LNCaP clone FGC (cell line): ENCODE measurements around the gene GHITM.
"Not testable (repeated sequence)": the region's sequence is repeated elsewhere in the genome, so short reads cannot be mapped to it uniquely, and the experiment has no call there.

Source experiments
- DNase-seq: peaks from one replicate; pipeline ENCODE4 v3.0.0-alpha.2; 2011; ENCODE audit warnings: low read depth
- H3K4me3 ChIP-seq: 2 replicates; pipeline ENCODE4 v1.5.1; 2011; ENCODE audit warnings: mild to moderate bottlenecking, low read depth, low read length, control low read depth
- TF ChIP-seq, protein P1 (sequence below): IDR thresholded peaks from 2 replicates; pipeline ENCODE4 v1.5.1; 2012; ENCODE audit warnings: mild to moderate bottlenecking; ENCODE audit not compliant: control insufficient read depth, insufficient read depth; ENCODE audit errors: extremely low read depth

GHITM gene

DNA sequence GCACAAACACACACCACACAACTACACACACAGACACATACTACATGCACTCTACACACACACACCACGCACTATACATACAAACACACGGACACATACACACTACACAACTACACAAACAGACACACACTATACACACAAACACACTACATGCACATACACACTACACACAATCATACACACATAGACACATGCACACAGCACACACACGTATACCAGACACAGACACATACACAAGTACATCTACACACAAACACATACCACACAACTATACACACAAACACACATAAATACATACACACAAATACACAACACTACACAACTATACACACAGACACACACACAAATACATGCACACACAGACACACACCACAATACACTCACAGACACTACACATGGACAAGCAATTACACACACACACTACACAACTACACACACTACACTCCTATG lies 38.9 kb downstream of the GHITM start:
- TF ChIP-seq, protein P1, sequence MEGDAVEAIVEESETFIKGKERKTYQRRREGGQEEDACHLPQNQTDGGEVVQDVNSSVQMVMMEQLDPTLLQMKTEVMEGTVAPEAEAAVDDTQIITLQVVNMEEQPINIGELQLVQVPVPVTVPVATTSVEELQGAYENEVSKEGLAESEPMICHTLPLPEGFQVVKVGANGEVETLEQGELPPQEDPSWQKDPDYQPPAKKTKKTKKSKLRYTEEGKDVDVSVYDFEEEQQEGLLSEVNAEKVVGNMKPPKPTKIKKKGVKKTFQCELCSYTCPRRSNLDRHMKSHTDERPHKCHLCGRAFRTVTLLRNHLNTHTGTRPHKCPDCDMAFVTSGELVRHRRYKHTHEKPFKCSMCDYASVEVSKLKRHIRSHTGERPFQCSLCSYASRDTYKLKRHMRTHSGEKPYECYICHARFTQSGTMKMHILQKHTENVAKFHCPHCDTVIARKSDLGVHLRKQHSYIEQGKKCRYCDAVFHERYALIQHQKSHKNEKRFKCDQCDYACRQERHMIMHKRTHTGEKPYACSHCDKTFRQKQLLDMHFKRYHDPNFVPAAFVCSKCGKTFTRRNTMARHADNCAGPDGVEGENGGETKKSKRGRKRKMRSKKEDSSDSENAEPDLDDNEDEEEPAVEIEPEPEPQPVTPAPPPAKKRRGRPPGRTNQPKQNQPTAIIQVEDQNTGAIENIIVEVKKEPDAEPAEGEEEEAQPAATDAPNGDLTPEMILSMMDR: no peak
- H3K4me3 ChIP-seq: no peak overlapping the region
- no peak for DNase-seq

DNA sequence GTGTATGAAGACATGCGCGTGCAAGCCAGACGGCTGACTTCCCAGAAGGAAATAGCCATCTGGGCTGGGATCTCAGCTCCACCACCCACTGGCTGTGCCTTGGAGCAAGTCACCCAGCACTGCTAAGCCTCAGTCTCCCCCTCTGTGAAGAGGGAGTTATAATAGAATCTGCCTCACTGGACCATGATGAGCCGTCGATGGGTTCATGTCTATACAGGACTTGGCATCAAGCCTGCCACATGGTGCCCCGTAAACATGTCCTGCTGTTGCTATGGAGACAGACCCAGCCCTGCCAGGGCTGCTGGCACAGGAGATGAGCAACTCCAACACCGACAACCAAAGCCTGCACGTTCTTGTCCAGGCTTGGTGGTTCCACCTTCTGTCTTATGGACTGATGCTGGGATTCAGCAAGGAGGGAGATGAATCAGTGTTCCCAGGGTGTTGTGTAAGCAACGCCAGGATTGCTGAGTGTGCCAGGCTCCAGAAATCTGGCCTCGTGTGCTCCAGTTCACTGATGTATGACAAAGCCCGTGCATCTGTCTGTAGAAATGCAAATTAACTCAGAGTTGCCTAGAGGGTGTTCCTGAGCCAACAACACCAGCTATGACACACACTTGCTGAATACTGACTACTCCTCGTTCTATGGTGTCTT lies 39.9 kb downstream of the GHITM start:
- TF ChIP-seq, protein P1: no peak
- no peak for DNase-seq
- no peak overlapping the region for H3K4me3 ChIP-seq

DNA sequence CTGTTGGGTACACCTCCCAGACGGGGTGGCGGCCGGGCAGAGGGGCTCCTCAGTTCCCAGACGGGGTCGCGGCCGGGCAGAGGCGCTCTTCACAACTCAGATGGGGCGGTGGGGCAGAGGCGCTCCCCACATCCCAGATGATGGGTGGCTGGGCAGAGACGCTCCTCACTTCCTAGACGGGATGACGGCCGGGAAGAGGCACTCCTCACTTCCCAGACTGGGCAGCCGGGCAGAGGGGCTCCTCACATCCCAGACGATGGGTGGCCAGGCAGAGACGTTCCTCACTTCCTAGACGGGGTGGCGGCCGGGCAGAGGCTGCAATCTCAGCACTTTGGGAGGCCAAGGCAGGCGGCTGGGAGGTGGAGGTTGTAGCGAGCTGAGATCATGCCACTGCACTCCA lies 41.1 kb downstream of the GHITM start:
- not testable (repeated sequence) for DNase-seq, H3K4me3 ChIP-seq

DNA sequence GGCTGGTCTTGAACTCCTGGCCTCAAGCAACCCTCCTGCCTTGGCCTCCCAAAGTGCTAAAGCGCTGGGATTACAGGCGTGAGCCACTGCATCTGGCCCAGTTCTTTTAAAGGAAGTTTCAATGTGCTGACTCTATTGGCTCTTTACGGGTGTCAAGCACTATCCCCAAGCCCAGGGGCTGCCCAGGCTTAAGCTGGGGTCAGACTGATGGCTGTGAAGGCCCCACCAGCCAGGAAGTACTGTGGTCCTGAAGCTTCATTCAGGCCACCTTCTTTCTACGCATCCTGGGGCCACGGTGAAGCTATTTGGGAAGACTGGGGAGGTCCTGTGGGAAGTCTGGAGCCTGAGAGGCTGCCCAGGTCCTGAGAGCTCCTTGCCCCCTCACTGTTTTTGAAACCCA lies 42.3 kb downstream of the GHITM start:
- DNase-seq: no peak
- H3K4me3 ChIP-seq: no peak overlapping the region
- TF ChIP-seq, protein P1: no peak

DNA sequence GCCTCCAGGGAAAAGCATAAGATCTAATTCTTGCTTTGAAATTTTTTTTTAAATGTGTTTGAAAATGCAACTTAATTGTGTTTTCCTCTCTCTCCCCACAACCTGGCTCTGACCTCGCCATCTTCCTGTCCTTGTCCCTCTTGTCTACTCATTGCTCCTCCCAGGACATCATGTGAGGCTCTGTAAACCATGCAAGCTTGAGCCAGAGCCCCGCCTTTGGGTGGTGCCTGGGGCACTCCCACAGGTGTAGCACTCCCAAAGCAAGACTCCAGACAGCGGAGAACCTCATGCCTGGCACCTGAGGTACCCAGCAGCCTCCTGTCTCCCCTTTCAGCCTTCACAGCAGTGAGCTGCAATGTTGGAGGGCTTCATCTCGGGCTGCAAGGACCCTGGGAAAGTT lies 45.2 kb downstream of the GHITM start:
- TF ChIP-seq, protein P1: no peak
- DNase-seq: no peak
- no peak overlapping the region for H3K4me3 ChIP-seq

DNA sequence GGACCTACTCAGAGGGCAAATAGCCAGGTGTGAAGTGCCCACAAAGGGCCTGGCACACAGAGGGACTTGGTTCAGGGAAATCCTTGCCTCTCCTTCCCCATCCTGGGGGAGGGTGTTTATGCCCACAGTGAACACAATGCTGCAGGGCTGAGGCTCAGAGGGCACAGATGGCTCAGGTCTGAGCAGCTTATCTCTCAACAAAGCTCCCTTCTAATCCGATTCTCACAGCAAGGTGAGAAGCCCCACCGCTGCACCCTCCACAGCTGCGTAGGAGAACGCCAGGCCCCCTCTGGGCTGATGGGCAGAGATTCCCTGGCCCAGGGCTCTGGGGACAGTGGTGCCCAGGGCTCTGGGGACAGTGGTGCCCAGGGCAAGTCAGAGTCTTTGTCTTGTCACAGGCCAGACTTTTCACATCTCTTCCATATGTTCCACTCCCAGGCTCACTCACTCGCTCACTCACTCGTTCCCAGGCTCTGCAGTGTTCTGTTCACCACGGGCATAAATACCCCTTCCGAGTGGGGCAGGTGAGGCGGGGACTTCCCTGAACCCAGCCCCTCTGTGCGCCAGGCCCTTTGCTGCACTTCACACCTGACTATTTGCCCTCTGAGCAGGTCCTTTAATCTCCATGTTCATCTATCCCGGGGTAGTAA lies 46.3 kb downstream of the GHITM start:
- no peak overlapping the region for H3K4me3 ChIP-seq
- no peak for DNase-seq
- TF ChIP-seq, protein P1: no peak

DNA sequence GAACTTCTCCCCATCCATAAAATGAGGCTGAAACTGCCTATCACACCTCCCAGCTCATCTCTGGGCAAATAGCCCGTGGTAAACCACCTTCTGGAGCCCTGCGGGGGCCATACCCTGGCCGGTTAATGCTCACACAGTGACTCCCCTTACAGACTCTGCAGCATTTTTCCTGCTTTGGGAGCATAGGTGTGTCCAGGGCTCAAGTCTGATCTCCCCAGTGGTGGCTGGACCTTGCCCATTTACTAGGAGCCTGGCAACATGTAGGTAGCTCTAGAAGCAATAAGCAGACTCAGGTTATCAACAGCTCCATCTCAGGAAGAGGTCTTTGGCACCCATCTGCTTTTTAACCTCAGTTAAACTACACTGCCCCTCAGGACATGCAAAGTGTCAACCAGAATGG lies 49.5 kb downstream of the GHITM start:
- TF ChIP-seq, protein P1: no peak
- DNase-seq: no peak
- H3K4me3 ChIP-seq: no peak overlapping the region
